Stimulated activated CD8-positive, alpha-beta memory T cell treated with anti-CD3 and anti-CD28 coated beads, Interleukin-12 subunit alpha, Interleukin-12 subunit beta, amount 100 ng/mL, for 24 hours (primary cell): ENCODE results near the gene GALK2.
"Not testable (repeated sequence)": the region's sequence is repeated elsewhere in the genome, so short reads cannot be mapped to it uniquely, and the experiment has no call there.

Source experiments
- DNase-seq: peaks from one replicate; pipeline ENCODE4 v3.0.0-alpha.2; 2020; ENCODE audit errors: extremely low read depth

The GALK2 gene

DNA sequence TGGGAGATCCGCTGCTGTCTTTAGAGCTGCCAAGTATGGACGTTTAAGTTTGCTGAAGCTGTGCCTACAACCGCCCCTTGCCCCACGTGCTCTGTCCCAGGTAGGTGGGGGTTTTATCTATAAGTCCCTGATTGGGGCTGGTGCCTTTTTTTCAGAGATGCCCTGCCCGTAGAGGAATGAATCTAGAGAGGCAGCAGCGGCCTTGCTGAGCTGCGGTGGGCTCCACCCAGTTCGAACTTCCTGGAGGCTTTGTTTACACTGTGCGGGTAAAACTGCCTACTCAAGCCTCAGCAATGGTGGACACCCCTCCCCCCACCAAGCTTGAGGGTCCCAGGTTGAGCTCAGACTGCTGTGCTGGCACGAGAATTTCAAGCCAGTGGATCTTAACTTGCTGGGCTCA, 169.6 kb downstream of the GALK2 start:
- no peak for DNase-seq

DNA sequence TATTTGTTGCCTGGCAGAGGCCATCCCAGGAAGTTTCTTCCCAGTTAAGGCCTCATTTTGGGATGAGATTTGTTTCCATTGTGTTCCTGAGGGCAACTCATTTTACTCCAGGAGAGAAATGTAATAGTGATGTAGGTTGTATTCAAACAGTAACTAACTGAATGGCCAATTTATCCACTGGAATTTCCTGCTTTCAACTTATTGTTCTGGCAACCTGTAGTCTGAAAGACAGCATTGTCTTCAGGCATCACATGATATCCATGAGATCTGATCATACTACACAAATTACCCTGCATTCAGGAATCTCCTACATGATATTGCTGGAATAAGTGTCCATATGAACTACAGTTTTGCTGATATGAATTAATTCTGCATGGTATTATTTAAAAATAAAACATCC, 173.5 kb downstream of the GALK2 start:
- DNase-seq = no peak

DNA sequence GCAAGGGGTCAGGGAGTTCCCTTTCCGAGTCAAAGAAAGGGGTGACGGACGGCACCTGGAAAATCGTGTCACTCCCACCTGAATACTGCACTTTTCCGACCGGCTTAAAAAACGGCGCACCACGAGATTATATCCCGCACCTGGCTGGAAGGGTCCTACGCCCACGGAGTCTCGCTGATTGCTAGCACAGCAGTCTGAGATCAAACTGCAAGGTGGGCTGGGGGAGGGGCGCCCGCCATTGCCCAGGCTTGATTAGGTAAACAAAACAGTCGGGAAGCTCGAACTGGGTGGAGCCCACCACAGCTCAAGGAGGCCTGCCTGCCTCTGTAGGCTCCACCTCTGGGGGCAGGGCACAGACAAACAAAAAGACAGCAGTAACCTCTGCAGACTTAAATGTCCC, 184.4 kb downstream of the GALK2 start:
- not testable (repeated sequence) for DNase-seq

DNA sequence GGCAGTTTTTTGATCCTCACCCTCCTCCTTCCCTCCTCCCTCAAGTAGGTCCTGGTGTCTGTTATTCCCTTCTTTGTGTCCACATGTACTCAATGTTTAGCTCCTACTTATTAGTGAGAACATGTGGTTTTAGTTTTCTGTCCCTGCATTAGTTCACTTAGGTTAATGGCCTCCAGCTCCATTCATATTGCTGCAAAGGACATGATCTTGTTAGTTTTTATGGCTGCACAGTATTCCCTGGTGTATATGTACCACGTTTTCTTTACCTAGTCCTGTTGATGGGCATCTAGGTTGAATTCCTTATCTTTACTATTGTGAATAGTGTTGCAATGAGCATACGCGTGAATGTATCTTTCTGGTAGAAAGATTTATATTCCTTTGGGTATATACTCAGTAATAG, 191.3 kb downstream of the GALK2 start:
- DNase-seq = no peak

DNA sequence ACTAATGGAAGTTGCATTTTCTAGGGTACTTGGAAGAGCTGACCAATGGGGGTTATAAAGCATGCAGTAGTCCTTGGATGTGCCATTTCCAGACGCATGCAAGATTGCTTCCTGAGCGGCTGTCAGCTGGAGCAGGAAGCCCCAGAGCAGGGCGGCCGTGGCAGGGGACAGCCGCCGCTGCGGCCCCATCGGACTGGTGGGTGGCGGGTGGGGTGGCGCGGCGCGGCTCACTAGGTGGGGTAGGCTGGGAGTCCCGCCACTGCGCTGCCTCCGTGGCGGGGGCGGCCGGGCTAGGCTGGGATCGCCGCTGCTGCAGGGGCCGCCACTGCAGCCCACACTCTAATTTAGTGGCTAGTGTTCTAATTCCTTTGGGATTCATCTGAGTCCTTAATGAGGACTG, 196.4 kb downstream of the GALK2 start:
- no peak for DNase-seq

DNA sequence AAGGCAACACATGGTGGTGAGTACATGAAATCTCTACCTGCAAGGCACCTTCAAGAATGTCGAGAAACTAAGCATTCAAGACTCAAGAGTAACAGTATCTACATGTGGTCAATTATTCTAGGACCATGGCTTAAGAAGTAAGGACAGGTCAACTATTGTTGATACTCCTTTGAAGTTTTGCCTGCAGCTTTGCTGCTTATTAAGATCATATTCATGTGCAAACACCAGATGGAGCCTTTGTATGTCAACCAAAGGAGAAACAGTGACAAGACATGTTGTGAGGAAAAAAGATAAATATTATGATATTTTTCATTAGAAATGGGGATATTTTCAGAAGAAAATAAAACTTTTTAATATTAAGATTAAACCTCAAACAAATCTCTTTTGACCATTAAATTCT, 200.7 kb downstream of the GALK2 start:
- DNase-seq = no peak

DNA sequence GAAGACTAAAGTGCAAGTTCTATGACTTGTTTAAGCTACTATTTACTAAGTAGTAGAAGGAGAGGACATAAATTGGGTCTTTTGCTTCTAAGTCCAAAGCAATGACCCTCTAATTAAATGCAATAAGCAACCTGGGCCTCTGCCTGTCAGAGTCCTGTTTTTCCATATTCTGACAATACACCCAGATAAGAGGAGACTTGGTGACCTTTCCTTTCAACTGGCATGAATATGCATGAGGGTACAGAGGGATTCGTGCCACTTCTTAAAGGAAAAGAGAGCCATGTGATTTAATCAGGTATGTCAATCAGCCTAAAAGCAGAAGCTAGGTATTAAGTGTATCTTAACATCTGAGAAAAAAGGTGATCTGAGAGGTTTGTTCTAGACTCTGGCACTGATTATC, 202.3 kb downstream of the GALK2 start:
- DNase-seq = no peak

DNA sequence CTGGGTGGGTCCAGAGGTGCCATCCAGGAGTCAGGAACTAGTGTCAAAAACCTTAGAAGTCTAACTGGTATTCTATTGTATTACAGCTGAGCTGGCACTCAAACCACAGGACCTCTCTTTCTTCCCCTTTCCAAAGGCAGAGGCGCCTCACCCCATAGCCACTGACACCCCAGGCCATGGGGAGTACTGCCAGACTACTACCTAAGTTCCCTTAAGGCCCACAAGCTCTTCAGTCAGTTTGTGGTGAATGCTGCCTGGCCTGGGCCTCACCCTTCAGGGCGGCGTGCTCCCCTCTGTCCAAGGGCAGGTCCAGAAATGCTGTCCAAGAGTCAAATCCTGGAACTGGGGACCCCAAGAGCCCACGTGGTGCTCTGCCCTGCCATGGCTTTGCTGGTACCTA, 209.9 kb downstream of the GALK2 start:
- DNase-seq = no peak

DNA sequence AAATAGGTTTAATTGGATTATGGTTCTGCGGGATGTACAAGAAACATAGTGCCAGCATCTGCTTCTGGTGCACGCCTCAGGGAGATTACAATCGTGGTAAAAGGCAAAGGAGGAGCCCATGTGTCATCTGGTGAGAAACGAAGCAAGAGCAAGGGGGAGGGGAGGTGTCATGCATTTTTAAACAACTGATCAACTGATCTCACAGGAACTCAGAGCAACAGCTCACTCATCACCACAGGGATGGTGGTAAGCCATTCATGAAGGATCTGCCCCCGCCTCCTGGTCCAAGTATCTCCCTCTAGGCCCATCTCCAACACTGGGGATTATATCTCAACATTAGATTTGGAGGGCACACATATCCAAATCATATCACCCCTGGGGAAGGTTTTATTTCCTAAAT, 210.9 kb downstream of the GALK2 start:
- DNase-seq = no peak
